Measurements from ENCODE around the gene TLE1. TPM values are rescaled to one million over a fixed set of nuclear protein-coding genes. Genes with fewer than 3 reads are reported as not detected.

The TLE1 gene
- total and polyA plus RNA-seq, 2 experiments from 2014 or later = 2.1 to 3.4 TPM

DNA sequence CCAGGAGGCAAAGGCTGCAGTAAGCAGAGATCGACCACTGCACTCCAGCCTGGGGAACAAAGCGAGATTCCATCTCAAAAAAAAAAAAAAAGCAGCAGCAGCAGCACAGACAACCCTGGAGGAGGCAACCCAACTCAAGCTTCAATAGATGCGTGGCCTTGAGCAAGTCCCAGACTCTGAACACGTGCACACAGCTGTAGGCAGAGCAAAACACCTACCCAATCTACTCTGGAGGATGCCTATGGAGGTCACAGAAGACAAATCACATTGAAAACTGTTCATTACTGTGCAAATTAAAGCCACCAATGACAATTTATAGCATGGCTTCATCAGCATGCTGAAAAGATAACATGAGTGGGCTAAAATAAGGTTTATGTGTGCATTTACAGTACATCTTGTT, 7.2 kb downstream of the TLE1 start:
- Histone ChIP-seq H3K4me1 (ENCODE audit: low read depth) (no peaks in the 10 kb centered on the region), H3K27ac (no peak overlapping the region), H3K4me3 (no peak overlapping the region), H3K27me3 (peaks cover 91% of the 10 kb centered on the region), H3K9me3 (ENCODE audit: low read depth) (no peaks in the 10 kb centered on the region), H3K36me3 (no peaks in the 10 kb centered on the region)
- DNase-seq (ENCODE audit: low read depth in 1 of 2, low spot score in 1 of 2) = no peak
- TF ChIP-seq, protein P1, sequence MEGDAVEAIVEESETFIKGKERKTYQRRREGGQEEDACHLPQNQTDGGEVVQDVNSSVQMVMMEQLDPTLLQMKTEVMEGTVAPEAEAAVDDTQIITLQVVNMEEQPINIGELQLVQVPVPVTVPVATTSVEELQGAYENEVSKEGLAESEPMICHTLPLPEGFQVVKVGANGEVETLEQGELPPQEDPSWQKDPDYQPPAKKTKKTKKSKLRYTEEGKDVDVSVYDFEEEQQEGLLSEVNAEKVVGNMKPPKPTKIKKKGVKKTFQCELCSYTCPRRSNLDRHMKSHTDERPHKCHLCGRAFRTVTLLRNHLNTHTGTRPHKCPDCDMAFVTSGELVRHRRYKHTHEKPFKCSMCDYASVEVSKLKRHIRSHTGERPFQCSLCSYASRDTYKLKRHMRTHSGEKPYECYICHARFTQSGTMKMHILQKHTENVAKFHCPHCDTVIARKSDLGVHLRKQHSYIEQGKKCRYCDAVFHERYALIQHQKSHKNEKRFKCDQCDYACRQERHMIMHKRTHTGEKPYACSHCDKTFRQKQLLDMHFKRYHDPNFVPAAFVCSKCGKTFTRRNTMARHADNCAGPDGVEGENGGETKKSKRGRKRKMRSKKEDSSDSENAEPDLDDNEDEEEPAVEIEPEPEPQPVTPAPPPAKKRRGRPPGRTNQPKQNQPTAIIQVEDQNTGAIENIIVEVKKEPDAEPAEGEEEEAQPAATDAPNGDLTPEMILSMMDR (IDR thresholded peaks at IDR 0.05; ENCODE audit: low read depth, low read length) = no peak

DNA sequence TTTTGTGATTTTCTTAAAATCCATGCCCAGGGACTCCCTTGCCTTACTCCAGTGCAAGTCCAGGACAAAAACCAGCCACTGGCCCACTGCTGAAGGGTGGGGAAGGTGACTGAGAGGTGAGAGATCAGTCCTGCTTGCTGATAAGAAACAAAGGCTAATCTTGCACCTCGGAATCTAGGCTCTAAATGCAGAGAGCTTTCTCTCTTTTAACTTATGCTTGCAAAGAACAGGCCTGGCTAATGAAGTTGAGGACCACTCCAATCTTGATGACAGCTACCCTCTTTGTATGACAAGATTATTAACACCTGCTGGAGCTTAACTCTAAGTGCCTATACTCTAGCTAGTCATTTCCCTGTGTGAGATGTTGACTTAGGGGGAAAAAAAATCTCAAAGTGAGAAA, 8.8 kb downstream of the TLE1 start:
- Histone ChIP-seq H3K9me3 (ENCODE audit: low read depth) (no peaks in the 10 kb centered on the region), H3K27me3 (peaks cover 91% of the 10 kb centered on the region), H3K4me3 (no peak overlapping the region), H3K27ac (no peak overlapping the region), H3K36me3 (no peaks in the 10 kb centered on the region), H3K4me1 (ENCODE audit: low read depth) (no peaks in the 10 kb centered on the region)
- TF ChIP-seq, protein P1 (IDR thresholded peaks at IDR 0.05; ENCODE audit: low read depth, low read length) = no peak
- DNase-seq (ENCODE audit: low read depth in 1 of 2, low spot score in 1 of 2) = peak in 1 of 2 donors; percentile 76

DNA sequence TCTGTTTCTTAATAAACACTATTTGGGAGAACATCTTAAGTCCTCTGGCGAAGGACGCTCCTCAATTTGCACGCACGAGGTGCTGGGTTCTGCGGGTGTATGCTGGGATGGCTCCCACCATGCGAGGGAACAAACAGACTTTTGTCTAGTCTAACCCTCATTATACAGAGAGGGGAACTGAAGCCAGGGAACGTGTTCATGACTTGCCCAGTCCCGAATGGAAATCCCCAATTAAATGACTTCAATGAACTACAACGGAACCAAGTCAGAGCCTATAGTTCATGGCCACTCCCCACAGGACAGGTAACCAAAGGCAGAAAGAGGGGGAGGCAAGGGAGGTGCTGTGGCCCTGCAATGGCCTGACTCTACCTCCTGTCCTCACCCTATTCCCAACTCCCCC, 9.3 kb downstream of the TLE1 start:
- no peak overlapping the region for H3K27ac ChIP-seq
- peaks cover 91% of the 10 kb centered on the region for H3K27me3 ChIP-seq
- no peak overlapping the region for H3K4me3 ChIP-seq
- H3K9me3 ChIP-seq (ENCODE audit: low read depth) = no peaks in the 10 kb centered on the region
- no peak for DNase-seq (ENCODE audit: low read depth in 1 of 2, low spot score in 1 of 2)
- H3K4me1 ChIP-seq (ENCODE audit: low read depth) = no peaks in the 10 kb centered on the region
- TF ChIP-seq, protein P1 (IDR thresholded peaks at IDR 0.05; ENCODE audit: low read depth, low read length) = no peak
- H3K36me3 ChIP-seq = no peaks in the 10 kb centered on the region

DNA sequence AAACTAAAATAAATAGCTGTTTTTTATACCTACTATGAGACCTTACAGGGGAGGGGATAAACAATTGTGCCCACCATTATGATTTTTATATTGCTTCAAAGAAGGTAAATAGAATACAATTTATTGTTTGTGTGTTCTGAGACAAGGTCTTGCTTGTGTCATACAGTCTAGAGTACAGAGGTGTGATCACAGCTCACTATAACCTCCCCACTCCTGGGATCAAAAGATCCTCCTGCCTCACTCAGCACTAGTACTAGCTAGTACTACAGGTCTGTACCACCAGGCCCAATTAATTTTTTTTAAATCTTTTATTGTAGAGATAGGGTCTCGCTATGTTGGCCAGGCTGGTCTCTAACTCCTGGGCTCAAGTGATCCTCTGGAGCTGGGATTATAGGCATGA, 11.3 kb downstream of the TLE1 start:
- no peak for DNase-seq (ENCODE audit: low read depth in 1 of 2, low spot score in 1 of 2)
- H3K36me3 ChIP-seq = no peaks in the 10 kb centered on the region
- H3K4me1 ChIP-seq (ENCODE audit: low read depth) = no peaks in the 10 kb centered on the region
- H3K27me3 ChIP-seq = peaks cover 91% of the 10 kb centered on the region
- no peak overlapping the region for H3K4me3 ChIP-seq
- no peaks in the 10 kb centered on the region for H3K9me3 ChIP-seq (ENCODE audit: low read depth)
- no peak overlapping the region for H3K27ac ChIP-seq
- TF ChIP-seq, protein P1 (IDR thresholded peaks at IDR 0.05; ENCODE audit: low read depth, low read length) = no peak

DNA sequence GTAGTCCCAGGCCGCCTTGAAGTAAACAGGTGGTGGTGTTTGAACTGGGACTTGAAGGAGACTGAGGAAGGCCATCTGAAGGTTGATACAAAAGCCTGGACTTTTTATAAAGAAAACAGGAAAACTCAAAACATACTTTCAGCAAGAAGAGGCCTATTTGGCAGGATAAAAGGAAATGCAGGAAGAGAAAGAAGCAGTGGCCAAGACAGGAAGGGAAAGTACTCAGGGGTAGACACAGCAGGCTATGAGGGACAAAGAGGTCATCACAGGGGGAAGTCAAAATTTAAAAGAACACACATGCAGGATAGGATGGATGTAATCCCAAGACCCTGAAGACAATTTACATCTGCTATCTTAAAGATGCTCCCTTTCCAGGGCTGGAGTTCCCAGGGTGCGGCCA, 13.0 kb downstream of the TLE1 start:
- Histone ChIP-seq H3K4me1 (ENCODE audit: low read depth) (no peaks in the 10 kb centered on the region), H3K27ac (no peak overlapping the region), H3K27me3 (peaks cover 90% of the 10 kb centered on the region), H3K36me3 (no peaks in the 10 kb centered on the region), H3K9me3 (ENCODE audit: low read depth) (no peaks in the 10 kb centered on the region), H3K4me3 (no peak overlapping the region)
- no peak for DNase-seq (ENCODE audit: low read depth in 1 of 2, low spot score in 1 of 2)
- TF ChIP-seq, protein P1 (IDR thresholded peaks at IDR 0.05; ENCODE audit: low read depth, low read length) = no peak

DNA sequence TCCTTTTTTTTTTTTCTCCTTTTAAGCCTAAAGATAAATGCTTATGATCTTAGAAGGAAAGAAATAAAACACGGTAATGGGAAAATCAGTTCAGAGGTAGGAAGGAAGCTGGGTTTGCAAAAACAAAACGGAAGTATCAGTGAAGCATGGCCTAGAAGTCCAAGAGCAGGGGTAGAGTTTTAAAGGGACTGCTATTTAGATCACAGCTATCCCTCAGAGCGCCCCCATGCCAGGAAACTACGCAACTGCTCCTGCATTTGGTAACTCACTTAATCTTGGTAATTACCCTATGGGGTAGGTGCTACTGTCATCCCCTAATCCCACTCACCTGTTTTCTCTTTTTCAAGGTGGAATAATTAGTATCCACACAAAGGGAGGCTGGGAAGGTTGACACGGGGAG, 16.0 kb downstream of the TLE1 start:
- no peaks in the 10 kb centered on the region for H3K4me1 ChIP-seq (ENCODE audit: low read depth)
- no peaks in the 10 kb centered on the region for H3K36me3 ChIP-seq
- no peak for DNase-seq (ENCODE audit: low read depth in 1 of 2, low spot score in 1 of 2)
- H3K4me3 ChIP-seq = no peak overlapping the region
- H3K9me3 ChIP-seq (ENCODE audit: low read depth) = no peaks in the 10 kb centered on the region
- H3K27me3 ChIP-seq = peaks cover 99% of the 10 kb centered on the region
- TF ChIP-seq, protein P1 (IDR thresholded peaks at IDR 0.05; ENCODE audit: low read depth, low read length) = no peak
- no peak overlapping the region for H3K27ac ChIP-seq
